Hepatocyte (in vitro differentiated cells): Measurements from ENCODE around the gene ZC4H2.

Source experiments
- CTCF ChIP-seq: fragments of 200-600 bp; sonication (generic); IDR thresholded peaks from 2 replicates; pipeline ENCODE4 v1.5.1; 2016; ENCODE audit warnings: antibody characterized with exemption, mild to moderate bottlenecking; ENCODE audit not compliant: poor library complexity
- EZH2 ChIP-seq: fragments of 200-600 bp; sonication (generic); IDR thresholded peaks from 2 replicates; pipeline ENCODE4 v1.6.1; 2016; ENCODE audit warnings: antibody characterized with exemption, mild to moderate bottlenecking, borderline replicate concordance
- EZH2phosphoT487 ChIP-seq: fragments of 200-600 bp; sonication (generic); IDR thresholded peaks from one replicate; pipeline ENCODE4 v1.6.1; 2018; ENCODE audit warnings: antibody characterized with exemption, mild to moderate bottlenecking, low read depth, moderate library complexity; ENCODE audit not compliant: unreplicated experiment, severe bottlenecking

GRCh38 chrX:64908121-64908520 lies 68.1 kb downstream of the ZC4H2 start:
- TF ChIP-seq CTCF (no peak), EZH2phosphoT487 (no peak), EZH2 (no peak)
